ENCODE results near the gene B4GALNT4. TPM values are rescaled to one million over a fixed set of nuclear protein-coding genes. Genes with fewer than 3 reads are reported as not detected.

Gene B4GALNT4
- total RNA-seq, 1 donor from 2014 or later, result 32.2 TPM

DNA sequence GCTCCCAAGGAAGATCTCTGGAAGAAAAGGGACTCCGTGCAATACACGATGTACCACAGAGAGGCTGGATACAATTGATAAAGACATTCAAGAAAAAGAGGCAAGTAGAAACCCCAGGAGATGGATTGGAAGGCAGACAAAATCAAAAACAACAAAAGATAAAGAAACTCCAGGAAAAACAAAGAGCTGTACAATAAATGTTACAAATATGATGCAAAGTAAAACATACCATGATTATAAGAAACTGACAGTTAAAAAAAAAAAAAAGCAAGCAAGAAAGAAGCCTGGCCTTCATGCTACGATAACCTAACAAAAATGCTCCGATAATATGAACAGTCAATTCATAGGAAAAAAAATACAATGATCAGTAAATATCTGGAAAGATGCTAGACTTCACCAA, 56.0 kb downstream of the B4GALNT4 start:
- intact Hi-C loops (cut with DNase I), result no loop called here
- DNase-seq (ENCODE audit: low spot score) (no peak), ATAC-seq (no peak)

DNA sequence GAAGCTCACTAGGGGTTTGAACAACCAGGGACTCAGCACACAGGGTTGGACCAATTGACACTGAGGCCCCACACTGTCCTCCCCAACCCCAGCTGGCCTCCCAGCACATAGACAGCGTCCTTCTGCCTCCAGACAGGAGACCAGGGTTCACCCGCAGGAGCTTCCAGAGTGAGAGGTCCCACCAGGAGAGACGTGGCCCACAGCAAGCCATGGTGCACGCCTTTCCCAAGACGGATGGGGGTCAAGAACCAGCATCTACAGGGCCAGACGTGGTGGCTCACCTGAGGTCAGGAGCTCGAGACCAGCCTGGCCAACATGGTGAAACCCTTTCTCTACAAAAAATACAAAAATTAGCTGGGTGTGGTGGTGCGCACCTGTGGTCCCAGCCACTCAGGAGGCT, 57.6 kb downstream of the B4GALNT4 start:
- ATAC-seq (no peak), DNase-seq (ENCODE audit: low spot score) (no peak)
- intact Hi-C loops (cut with DNase I), result no loop called here

DNA sequence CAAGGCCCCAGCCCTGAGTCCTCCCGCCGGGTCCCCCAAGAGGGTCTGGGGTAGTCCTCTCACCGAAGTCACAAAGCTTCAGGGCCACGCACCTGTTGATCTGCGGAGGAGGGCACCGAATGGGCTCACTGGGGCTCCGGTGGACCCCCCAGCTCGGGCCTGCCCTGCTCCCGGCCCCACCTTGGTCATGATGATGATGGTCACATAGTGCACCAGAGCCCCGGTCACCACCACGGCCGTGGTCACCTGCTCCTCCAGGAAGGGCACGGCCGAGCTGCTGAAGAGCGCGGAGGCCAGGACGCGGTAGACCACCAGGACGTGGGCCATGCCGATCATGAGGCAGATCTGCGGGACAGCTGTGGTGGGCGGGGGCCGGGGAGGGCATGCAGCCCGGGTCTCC, 59.0 kb downstream of the B4GALNT4 start:
- DNase-seq (ENCODE audit: low spot score) (no peak), ATAC-seq (no peak)
- intact Hi-C loops (cut with DNase I), result no loop called here

DNA sequence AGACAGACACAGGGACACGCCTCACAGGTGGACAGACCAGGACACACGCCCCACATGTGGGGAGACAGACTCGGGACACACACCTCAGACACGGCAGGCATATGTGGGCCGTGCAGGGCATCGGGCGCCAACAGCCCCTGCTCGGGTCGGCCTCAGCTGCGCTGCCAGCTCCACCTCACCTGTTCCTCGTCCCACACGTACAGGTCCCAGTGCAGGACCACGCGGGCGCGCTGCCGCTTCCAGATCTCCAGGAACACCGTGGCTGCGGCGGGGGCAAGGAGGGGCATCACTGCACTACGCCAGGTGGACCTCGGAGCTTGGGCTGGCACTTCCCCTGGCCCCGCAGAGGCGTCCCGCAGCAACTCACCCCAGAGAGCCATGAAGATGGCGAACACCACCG, 60.1 kb downstream of the B4GALNT4 start:
- DNase-seq (ENCODE audit: low spot score), result no peak
- intact Hi-C loops (cut with DNase I), result no loop called here

DNA sequence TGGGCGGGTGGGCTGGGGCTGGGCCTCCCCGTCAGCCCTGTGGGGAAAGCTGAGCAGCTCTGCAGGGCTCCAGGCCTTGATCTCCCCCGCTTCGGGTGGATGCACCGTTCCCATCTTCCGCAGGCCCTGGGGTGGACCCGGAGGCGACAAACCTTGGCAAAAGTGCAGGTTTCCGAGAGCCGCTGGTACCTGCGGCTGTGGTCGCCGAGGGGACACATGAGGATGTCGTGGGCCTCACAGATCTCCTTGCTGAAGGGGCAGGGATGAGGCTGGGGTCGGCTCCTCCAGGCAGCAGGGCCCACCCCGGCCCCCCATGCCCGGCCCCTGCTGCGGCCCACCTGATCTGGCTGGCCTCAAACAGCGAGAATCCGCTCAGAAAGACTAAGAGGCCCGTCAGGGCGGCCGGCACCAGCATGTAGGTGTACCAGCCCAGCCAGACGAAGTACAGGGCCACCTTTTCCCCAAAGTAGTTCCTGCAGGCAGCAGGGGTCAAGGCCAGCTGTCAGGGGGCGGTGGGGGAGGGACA, 60.7 kb downstream of the B4GALNT4 start:
- ATAC-seq (no peak), DNase-seq (ENCODE audit: low spot score) (no peak)
- intact Hi-C loops (cut with DNase I), result loop anchor here (5.0 kb wide), 1 partner anchor 477 kb away; no protein-coding TSS in a partner anchor

More for the DNA sequence above, 60.1 kb downstream of the B4GALNT4 start:
- ATAC-seq, result no peak

Other genes with a start within 250 kb of the B4GALNT4 start
- gene SCGB1C1, start 176.4 kb upstream of the B4GALNT4 start, total RNA-seq, result not detected
- 48.1 TPM for gene BET1L, start 162.1 kb upstream of the B4GALNT4 start, total RNA-seq
- 74.7 TPM for gene RIC8A, start 161.8 kb upstream of the B4GALNT4 start, total RNA-seq
- gene SIRT3, start 133.2 kb upstream of the B4GALNT4 start, total RNA-seq, result 21.7 TPM
- 79.4 TPM for gene PSMD13, start 132.5 kb upstream of the B4GALNT4 start, total RNA-seq
- 0.36 TPM for gene NLRP6, start 91.1 kb upstream of the B4GALNT4 start, total RNA-seq
- 60.3 TPM for gene PGGHG, start 80.4 kb upstream of the B4GALNT4 start, total RNA-seq
- gene IFITM5, start 70.0 kb upstream of the B4GALNT4 start, total RNA-seq, result not detected
- gene IFITM2, start 61.7 kb upstream of the B4GALNT4 start, total RNA-seq, result 853 TPM
- gene IFITM1, start 55.5 kb upstream of the B4GALNT4 start, total RNA-seq, result 344 TPM
- gene IFITM3, start 48.6 kb upstream of the B4GALNT4 start, total RNA-seq, result 1,044 TPM
- 0.49 TPM for gene PKP3, start 24.7 kb downstream of the B4GALNT4 start, total RNA-seq
- 51.6 TPM for gene SIGIRR, start 45.5 kb downstream of the B4GALNT4 start, total RNA-seq
- gene ANO9, start 72.5 kb downstream of the B4GALNT4 start, total RNA-seq, result 0.98 TPM
- gene PTDSS2, start 80.8 kb downstream of the B4GALNT4 start, total RNA-seq, result 33.1 TPM
- 134 TPM for gene RNH1, start 137.7 kb downstream of the B4GALNT4 start, total RNA-seq
- gene HRAS, start 166.1 kb downstream of the B4GALNT4 start, total RNA-seq, result 45.2 TPM
- 1.4 TPM for gene LRRC56, start 168.0 kb downstream of the B4GALNT4 start, total RNA-seq
- gene LMNTD2, start 191.2 kb downstream of the B4GALNT4 start, total RNA-seq, result 1.3 TPM
- 7.5 TPM for gene RASSF7, start 191.5 kb downstream of the B4GALNT4 start, total RNA-seq
- gene PHRF1, start 207.0 kb downstream of the B4GALNT4 start, total RNA-seq, result 33.5 TPM
- gene IRF7, start 246.5 kb downstream of the B4GALNT4 start, total RNA-seq, result 19.6 TPM